NCI-H1105 treated with DMSO at 0.1 percent for 48 hours (cell line): ENCODE measurements around the gene STARD13.

ENCODE experiments used
- DNase-seq: peaks from one replicate; lab custom pipeline; 2025; lab: John Stamatoyannopoulos, UW

The STARD13 gene

GRCh38 chr13:33285420-33286124 is at the start of gene STARD13:
Gene STARD13, minus strand, starts transcription at chr13:33285755. Its CDS starts 117 bp downstream, at chr13:33285638.
- peak; percentile 30 for DNase-seq

- DNase-seq: no peak
Measured at GRCh38 chr13:33334831-33335230, 49.3 kb upstream of the STARD13 start.

- DNase-seq: no peak
Measured at GRCh38 chr13:33331962-33332361, 46.4 kb upstream of the STARD13 start.

GRCh38 chr13:33330483-33330882 is 44.9 kb upstream of the STARD13 start:
- no peak for DNase-seq

- no peak for DNase-seq
Measured at GRCh38 chr13:33328701-33329100, 43.1 kb upstream of the STARD13 start.

GRCh38 chr13:33326723-33327122 is 41.2 kb upstream of the STARD13 start:
- no peak for DNase-seq

GRCh38 chr13:33326246-33326645 is 40.7 kb upstream of the STARD13 start:
- DNase-seq: no peak

- DNase-seq: no peak
Measured at GRCh38 chr13:33323801-33324510, 38.4 kb upstream of the STARD13 start.

GRCh38 chr13:33322965-33323668 is 37.6 kb upstream of the STARD13 start:
- peak; percentile 56 for DNase-seq

GRCh38 chr13:33322543-33322809 is 36.9 kb upstream of the STARD13 start:
- no peak for DNase-seq

GRCh38 chr13:33321686-33322542 is 36.4 kb upstream of the STARD13 start:
- no peak for DNase-seq

- peak; percentile 4 for DNase-seq
Measured at GRCh38 chr13:33319859-33320258, 34.3 kb upstream of the STARD13 start.

GRCh38 chr13:33318744-33319143 is 33.2 kb upstream of the STARD13 start:
- DNase-seq: no peak

GRCh38 chr13:33318037-33318436 is 32.5 kb upstream of the STARD13 start:
- no peak for DNase-seq

- no peak for DNase-seq
Measured at GRCh38 chr13:33316890-33317289, 31.3 kb upstream of the STARD13 start.

- DNase-seq: no peak
Measured at GRCh38 chr13:33313504-33313903, 27.9 kb upstream of the STARD13 start.

GRCh38 chr13:33312861-33313212 is 27.3 kb upstream of the STARD13 start:
- no peak for DNase-seq

GRCh38 chr13:33312150-33312860 is 26.8 kb upstream of the STARD13 start:
- DNase-seq: no peak

GRCh38 chr13:33311040-33311439 is 25.5 kb upstream of the STARD13 start:
- DNase-seq: no peak

- no peak for DNase-seq
Measured at GRCh38 chr13:33310245-33311038, 24.9 kb upstream of the STARD13 start.

GRCh38 chr13:33308863-33309262 is 23.3 kb upstream of the STARD13 start:
- DNase-seq: no peak
